NCI-H187 (cell line): Measurements from ENCODE around the gene TBX19.

Experiments
- DNase-seq, 2 experiments: peaks; one replicate each; lab custom pipeline; 2025; lab: John Stamatoyannopoulos, UW

The TBX19 gene

GRCh38 chr1:168280296-168280927, at the start of gene TBX19:
Gene TBX19, plus strand, starts transcription at chr1:168280877. Its CDS starts 214 bp downstream, at chr1:168281091.
- no peak for DNase-seq

- DNase-seq, result no peak
Observed at GRCh38 chr1:168234846-168235547, 45.7 kb upstream of the TBX19 start.

DNA sequence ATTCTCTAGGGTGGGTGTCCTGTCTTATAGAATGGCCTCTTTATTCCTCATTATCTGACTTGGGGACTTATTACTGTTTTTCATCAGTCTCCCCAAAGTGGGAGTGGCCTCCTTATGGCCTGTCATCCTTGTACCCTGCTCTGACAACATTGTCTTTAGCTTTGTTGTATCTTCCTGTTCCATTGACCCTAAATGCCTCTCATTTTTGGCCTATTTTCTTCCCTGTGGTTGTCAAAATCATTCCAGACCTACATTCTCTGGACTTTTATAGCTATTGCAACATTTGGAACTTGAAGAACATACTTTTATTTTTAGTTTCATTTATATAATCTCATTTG, 45.2 kb upstream of the TBX19 start:
- no peak for DNase-seq

DNA sequence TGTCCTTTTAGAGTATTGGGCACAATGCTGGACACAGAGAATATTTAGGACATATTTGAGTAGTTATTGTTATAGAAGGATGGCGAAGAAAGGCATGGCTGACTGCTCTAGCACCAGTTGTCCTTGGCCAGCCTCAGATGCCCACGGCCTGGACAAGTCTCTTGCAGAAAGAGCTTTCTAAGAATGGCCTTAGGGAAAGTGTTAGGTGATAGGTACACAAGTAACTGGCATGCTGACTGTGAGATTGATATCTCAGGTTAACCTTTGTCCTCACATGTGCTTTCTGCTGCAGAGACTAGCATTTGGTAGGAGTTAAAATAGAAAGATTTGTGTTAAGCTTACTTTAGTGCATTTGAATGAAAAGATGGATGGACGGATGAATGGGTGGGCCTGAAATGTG, 44.7 kb upstream of the TBX19 start:
- no peak for DNase-seq

DNA sequence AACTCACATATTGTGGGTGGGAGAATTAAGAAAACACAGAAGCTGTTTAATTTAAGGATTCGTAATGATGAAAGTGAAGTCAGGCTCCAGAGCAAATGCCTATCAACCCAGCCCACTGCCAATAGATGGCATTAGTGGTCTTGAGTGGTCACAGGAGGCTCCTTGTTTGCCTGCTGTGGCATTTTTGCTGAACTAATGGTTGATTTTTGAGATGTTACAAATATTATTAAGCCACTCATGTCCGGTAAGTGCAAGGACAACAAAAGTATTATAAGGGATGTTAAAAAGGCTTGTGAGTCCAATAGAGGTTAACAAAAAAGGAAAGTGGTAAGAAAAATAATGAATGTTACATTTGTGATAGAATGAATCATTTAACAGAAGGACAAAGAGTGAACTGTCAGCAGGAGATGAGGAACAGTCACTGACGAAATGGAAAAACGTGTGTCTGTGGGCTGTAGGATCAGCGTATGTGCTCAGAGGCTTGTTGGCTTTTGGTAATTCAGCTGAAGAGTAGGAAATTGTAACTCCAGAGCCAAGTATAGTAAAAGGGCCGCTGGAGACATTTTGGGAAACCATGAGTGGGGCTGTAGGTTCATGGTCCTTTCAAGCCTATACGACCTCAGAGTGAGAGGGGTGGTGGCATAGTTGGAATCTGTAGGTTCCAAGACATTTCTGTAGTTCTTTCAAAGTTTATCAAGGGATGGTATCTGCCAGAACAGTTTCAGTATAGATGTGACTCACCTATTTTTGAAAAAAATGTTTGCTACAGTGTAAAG, 43.7 kb upstream of the TBX19 start:
- DNase-seq, result no peak

GRCh38 chr1:168243198-168243597, 37.5 kb upstream of the TBX19 start:
- no peak for DNase-seq

DNA sequence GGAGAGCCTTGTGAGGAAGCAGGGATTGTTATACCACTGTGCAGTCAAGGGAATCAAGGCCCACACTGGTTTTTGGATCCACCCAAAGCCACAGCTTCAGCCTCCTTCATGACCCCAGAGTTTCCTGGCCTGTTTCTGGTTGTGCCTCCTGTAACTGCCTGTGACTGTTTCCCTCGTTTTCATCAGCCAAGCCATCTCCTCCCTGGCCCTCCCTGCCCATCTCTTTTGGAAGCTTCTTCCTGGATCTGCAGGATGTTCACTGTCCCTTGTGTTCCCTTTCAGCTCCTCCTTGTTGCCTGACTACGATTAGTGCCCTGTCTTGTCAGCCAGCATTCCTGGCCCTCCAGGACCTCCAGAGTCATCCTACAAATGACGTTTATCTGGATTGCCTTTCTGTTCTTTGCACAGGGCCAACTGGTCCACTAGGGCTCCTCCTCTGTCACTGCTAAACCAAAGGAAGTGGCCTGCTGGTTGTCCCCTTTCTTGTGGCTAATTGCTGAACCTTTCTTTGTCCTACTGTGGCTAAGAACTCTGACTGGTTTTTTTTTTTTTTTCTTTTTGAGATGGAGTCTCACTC, 37.0 kb upstream of the TBX19 start:
- no peak for DNase-seq

DNA sequence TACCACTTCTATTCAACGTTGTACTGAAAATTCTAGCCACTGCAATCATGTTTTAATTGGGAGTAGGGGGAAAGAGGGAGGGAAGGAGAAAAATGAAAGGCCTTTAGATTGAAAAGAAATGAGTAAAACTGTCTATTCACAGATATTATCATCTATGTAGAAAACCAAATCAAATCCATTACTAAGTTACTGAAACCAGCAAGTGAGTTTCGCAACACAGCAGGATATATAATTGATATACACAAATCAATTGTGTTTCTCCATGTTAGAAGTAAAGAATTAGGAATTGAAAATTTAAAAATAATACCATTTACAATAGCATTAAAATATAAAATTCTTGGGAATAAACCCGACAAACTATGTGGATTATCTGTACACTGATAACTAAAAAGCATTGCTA, 35.6 kb upstream of the TBX19 start:
- DNase-seq, result no peak

DNA sequence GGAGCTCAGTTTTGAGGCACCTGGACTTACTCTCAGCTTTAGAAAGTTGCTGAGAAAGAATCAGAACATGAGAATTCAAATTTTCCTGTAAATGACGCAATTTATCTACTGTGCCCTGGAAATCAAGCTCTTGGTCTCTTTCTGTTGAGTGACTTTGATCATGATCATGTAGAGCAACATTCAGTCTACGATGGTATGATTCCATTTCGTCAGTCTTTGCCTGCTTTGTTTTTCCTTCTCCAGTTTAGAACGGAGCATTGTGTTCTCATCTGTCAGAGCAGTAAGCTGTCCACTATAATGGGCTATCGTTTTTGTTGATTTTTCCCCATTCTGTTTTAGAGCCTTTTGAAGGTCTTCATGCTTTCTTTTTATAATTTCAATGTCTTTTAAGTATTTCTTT, 34.2 kb upstream of the TBX19 start:
- DNase-seq, result no peak

- no peak for DNase-seq
Observed at GRCh38 chr1:168252204-168252733, 28.4 kb upstream of the TBX19 start.

GRCh38 chr1:168256164-168256563, 24.5 kb upstream of the TBX19 start:
- DNase-seq, result no peak

DNA sequence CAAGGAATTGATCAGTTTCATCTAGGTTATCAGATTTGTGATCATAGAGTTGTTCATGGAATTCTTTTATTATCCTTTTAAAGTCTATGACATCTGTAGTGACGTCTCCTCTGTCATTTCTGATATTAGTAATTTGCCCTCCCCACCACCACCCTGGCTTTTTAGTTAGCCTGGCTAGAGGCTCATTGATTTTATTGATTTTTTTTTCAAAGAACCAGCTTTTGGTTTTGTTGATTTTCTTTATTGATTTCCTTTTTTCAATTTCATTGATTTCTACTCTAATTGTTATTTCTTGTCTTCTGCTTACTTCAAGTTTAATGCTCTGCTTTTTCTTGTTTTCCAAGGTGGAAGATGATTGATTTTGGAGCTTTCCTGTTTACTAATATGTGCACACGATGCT, 23.3 kb upstream of the TBX19 start:
- no peak for DNase-seq

DNA sequence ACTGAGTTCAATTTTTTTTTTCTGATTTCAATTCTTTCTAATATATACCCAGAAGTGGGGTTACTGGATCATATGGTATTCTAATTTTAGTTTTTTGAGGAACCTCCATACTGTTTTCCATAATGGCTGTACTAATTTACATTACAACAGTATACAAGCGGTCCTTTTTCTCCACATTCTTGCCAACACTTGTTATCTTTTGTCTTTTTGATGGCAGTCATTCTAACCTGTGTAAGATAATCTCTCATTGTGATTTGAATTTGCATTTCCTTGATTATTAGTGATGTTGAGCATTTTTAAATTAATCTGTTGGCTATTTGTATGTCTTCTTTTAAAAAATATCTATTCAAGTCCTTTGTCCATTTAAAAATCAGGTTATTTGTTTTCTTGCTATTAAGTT, 21.1 kb upstream of the TBX19 start:
- DNase-seq, result no peak

DNA sequence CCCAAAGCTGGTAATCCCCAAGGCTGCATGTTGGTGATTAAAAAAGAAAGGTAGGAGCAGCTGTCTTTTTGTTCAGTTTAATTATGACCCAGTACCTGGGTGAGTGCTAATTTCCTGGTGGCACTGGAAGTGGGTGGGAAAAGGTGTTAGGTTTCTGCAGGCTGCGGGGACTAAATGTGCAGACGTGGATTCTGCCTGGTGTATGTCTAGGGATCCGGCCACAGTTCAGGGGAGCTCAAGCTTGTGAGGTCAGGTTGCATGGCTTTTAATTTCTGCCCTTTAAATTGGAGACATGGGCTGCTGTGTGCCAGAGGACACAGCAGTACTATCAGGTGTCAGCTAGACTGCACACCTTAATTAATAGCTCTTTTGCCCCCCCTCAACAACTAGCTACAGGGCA, 20.3 kb upstream of the TBX19 start:
- peak in 1 of 2 experiments; percentile 20 for DNase-seq

DNA sequence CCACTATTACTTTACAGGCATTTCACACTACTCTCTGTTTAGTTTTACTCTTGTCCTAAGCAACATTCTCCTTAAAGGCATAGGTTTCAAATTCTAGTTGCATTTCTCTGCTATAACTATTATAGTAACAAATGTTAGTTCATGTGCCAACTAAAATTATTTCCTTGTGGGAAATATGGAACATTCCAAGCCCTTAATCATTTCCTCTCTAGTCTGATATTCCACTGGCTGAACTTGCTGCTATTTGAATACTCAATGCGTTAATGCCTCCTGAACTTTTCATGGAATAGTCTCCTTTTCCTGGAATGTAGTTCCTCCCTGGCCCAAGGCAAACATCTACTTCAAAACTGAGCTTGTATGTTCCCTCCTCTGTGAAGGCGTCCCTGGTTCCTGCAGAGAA, 19.3 kb upstream of the TBX19 start:
- DNase-seq, result no peak

DNA sequence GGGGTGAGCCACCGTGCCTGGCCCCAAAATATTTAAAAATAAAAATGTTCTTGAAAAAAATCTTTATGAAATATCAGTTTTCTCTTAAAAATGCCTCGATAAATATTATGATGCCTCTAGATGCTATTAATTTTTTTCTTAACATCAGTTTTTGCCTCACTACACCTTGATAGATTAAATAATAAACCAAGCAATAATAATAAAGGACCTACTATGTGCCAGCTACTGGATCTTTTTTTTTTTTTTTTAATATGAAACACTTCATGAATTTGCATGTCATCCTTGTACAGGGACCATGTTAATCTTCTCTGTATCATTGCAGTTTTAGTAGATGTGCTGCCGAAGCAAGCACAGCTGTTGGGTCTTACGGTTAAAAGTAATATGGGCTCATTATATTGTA, 17.5 kb upstream of the TBX19 start:
- no peak for DNase-seq

- no peak for DNase-seq
Observed at GRCh38 chr1:168264296-168264695, 16.4 kb upstream of the TBX19 start.

DNA sequence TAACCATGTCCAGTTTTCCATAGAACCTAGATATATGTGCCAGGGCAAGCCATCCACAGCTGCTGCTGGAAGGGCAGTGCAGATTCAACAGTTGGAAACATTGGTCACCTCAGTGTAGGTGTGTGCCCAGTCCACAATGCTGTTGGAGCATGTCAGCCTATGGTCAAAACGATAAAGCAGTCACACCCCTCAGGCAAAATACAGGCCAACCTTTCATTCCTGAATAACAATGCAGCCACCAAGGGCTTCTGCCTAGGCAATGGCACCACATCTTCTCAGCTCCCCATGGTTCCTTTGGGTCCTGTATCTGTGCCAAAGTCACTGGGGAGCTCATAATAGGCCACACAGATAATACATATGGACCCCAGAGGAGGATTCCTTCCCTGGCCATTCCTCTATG, 15.1 kb upstream of the TBX19 start:
- DNase-seq, result no peak

DNA sequence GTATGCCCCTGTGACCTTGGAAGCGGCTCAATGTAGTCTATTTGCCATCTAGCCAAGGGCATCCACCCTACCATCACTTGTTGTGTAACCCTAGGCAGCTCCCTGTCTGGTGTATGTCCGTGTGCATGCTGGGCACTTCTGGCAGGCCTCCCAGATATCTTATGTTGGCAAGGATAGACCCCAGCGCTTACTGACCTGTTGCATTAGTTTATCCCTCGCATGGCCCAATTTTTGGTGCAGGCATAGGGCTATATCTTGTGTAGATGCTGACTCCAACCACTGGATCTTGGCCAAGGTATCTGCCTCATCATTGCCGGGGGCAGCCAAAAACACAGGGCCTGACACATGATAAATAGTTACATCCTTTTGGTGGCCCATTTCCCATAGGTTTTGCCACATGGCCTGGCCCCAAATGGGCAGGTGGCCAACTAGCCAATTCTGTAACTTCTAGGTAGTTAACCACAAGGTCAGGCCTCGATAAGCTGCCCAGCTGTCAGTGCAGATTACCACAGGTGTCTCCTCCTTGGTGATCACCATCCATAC, 14.0 kb upstream of the TBX19 start:
- no peak for DNase-seq

GRCh38 chr1:168271636-168272035, 9.0 kb upstream of the TBX19 start:
- no peak for DNase-seq

DNA sequence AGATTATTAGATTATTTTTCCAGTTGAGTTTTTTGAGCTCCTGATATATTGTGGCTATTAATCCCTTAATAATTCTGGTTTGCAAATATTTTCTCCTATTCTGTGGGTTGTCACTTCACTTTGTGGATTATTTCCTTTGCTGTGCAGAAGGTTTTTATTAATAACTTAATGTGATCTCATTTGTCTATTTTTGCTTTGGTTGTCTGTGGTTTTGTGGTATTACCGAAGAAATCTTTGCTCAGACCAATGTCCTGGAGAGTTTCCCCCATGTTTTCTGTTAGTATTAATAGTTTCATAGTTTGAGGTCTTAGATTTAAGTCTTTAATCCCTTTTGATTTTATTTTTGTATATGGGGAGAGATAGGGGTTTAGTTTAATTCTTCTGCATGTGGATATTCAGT, 7.1 kb upstream of the TBX19 start:
- DNase-seq, result no peak

GRCh38 chr1:168279253-168279652, 1.4 kb upstream of the TBX19 start:
- DNase-seq, result no peak
